ENCODE results near the gene ANKFN1.

The ANKFN1 gene

GRCh38 chr17:56436142-56436541 is 282.9 kb downstream of the ANKFN1 start:
- no peaks in the 10 kb centered on the region for H3K36me3 ChIP-seq (ENCODE audit: insufficient read depth)
- H4K20me1 ChIP-seq (ENCODE audit: insufficient read depth) = no peaks in the 10 kb centered on the region
- H3K27ac ChIP-seq = no peak overlapping the region
- H3K27me3 ChIP-seq (ENCODE audit: insufficient read depth, low read depth) = no peaks in the 10 kb centered on the region
- H3K79me2 ChIP-seq (ENCODE audit: insufficient read depth, low read depth) = no peaks in the 10 kb centered on the region
- H3K4me3 ChIP-seq (IDR thresholded peaks at IDR 0.05; ENCODE audit: insufficient read depth, low read depth, low read length) = no peak overlapping the region
- no peak overlapping the region for H3K4me2 ChIP-seq
- H3K9ac ChIP-seq = no peak overlapping the region
- no peak overlapping the region for H2AFZ ChIP-seq (ENCODE audit: low read depth)
- TF ChIP-seq, protein P1, sequence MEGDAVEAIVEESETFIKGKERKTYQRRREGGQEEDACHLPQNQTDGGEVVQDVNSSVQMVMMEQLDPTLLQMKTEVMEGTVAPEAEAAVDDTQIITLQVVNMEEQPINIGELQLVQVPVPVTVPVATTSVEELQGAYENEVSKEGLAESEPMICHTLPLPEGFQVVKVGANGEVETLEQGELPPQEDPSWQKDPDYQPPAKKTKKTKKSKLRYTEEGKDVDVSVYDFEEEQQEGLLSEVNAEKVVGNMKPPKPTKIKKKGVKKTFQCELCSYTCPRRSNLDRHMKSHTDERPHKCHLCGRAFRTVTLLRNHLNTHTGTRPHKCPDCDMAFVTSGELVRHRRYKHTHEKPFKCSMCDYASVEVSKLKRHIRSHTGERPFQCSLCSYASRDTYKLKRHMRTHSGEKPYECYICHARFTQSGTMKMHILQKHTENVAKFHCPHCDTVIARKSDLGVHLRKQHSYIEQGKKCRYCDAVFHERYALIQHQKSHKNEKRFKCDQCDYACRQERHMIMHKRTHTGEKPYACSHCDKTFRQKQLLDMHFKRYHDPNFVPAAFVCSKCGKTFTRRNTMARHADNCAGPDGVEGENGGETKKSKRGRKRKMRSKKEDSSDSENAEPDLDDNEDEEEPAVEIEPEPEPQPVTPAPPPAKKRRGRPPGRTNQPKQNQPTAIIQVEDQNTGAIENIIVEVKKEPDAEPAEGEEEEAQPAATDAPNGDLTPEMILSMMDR (conservative IDR thresholded peaks at IDR 0.05; ENCODE audit: low read depth, low read length) = no peak
- H3K4me1 ChIP-seq (ENCODE audit: low read depth, poor library complexity, severe bottlenecking) = no peaks in the 10 kb centered on the region

GRCh38 chr17:56440419-56440818 is 287.1 kb downstream of the ANKFN1 start:
- no peaks in the 10 kb centered on the region for H3K27me3 ChIP-seq (ENCODE audit: insufficient read depth, low read depth)
- TF ChIP-seq, protein P1 (conservative IDR thresholded peaks at IDR 0.05; ENCODE audit: low read depth, low read length) = no peak
- no peak overlapping the region for H3K9ac ChIP-seq
- H2AFZ ChIP-seq (ENCODE audit: low read depth) = no peak overlapping the region
- no peaks in the 10 kb centered on the region for H3K79me2 ChIP-seq (ENCODE audit: insufficient read depth, low read depth)
- no peaks in the 10 kb centered on the region for H3K36me3 ChIP-seq (ENCODE audit: insufficient read depth)
- H4K20me1 ChIP-seq (ENCODE audit: insufficient read depth) = no peaks in the 10 kb centered on the region
- no peak overlapping the region for H3K4me2 ChIP-seq
- no peak overlapping the region for H3K27ac ChIP-seq
- H3K4me3 ChIP-seq (IDR thresholded peaks at IDR 0.05; ENCODE audit: insufficient read depth, low read depth, low read length) = no peak overlapping the region
- H3K4me1 ChIP-seq (ENCODE audit: low read depth, poor library complexity, severe bottlenecking) = no peaks in the 10 kb centered on the region

DNA sequence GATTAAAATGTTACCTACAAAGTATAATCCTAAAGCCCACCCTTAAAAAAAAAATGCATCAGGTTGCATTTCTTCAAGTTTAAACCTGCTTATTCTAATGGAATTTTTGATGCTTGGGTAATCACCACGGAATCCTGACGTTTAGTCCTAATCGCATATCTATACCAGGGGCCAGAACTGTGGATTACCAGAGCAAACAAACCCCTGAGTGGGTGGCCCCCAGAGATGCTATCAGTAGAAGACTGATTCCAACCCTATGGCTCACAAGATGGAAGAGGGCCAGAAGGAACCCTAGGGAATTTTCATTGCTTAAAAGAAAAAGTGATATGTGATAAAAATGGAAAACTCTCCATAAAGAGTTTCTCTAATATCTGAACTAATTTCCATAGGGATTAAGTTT is 288.0 kb downstream of the ANKFN1 start:
- Histone ChIP-seq H3K4me3 (IDR thresholded peaks at IDR 0.05; ENCODE audit: insufficient read depth, low read depth, low read length) (no peak overlapping the region), H2AFZ (ENCODE audit: low read depth) (no peak overlapping the region), H3K27me3 (ENCODE audit: insufficient read depth, low read depth) (no peaks in the 10 kb centered on the region), H3K4me1 (ENCODE audit: low read depth, poor library complexity, severe bottlenecking) (no peaks in the 10 kb centered on the region), H3K79me2 (ENCODE audit: insufficient read depth, low read depth) (no peaks in the 10 kb centered on the region), H3K27ac (no peak overlapping the region), H3K4me2 (no peak overlapping the region), H4K20me1 (ENCODE audit: insufficient read depth) (no peaks in the 10 kb centered on the region), H3K36me3 (ENCODE audit: insufficient read depth) (no peaks in the 10 kb centered on the region), H3K9ac (no peak overlapping the region)
- TF ChIP-seq, protein P1 (conservative IDR thresholded peaks at IDR 0.05; ENCODE audit: low read depth, low read length) = no peak

DNA sequence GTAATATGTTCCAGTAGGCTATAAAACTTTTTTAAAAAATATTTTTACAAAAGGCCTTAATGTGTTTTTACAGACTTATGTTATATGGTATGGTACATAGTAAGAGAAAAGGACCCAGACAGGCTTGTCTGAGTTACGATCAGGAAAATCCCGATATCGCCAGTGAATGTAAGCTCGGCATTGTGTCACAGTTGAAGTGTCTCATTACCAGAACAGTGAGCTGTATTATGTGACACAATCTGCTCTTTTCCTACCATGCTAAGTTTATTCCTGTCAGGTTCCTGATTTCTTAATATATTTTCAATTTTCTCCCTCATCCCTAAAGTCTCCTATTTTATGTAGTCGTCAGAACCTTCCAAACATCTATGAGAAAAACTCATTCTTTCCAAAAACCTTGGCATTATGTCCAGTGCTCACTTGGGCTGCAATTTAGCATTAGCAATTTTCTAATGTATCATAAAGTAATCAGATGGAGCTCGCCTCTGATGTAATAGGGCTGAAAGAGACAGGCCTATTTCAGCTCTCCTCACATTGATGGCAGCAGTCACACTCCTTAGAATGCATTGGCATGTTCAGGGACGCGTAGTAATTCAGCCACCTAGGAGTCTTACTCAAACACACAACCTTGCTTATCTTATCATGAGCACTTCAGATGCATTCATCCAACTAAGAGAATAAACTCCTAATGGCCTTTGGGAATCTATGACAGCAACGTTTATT is 292.6 kb downstream of the ANKFN1 start:
- Histone ChIP-seq H3K27me3 (ENCODE audit: insufficient read depth, low read depth) (no peaks in the 10 kb centered on the region), H3K27ac (no peak overlapping the region), H3K4me2 (no peak overlapping the region), H3K79me2 (ENCODE audit: insufficient read depth, low read depth) (no peaks in the 10 kb centered on the region), H2AFZ (ENCODE audit: low read depth) (no peak overlapping the region), H3K36me3 (ENCODE audit: insufficient read depth) (no peaks in the 10 kb centered on the region), H3K4me1 (ENCODE audit: low read depth, poor library complexity, severe bottlenecking) (no peaks in the 10 kb centered on the region), H3K4me3 (IDR thresholded peaks at IDR 0.05; ENCODE audit: insufficient read depth, low read depth, low read length) (no peak overlapping the region), H4K20me1 (ENCODE audit: insufficient read depth) (no peaks in the 10 kb centered on the region), H3K9ac (no peak overlapping the region)
- TF ChIP-seq, protein P1 (conservative IDR thresholded peaks at IDR 0.05; ENCODE audit: low read depth, low read length) = no peak

Measured in KMS-11 (cell line).